ENCODE measurements around the gene ST8SIA1.

- no peak for TF ChIP-seq CTCF (IDR thresholded peaks at IDR 0.05)
- TF ChIP-seq POLR2A (IDR thresholded peaks at IDR 0.05): no peak
- TF ChIP-seq POLR2AphosphoS5 (IDR thresholded peaks at IDR 0.05): no peak
Observed at GRCh38 chr12:22289250-22289649, 45.3 kb downstream of the ST8SIA1 start.

Data from suprapubic skin (tissue), 4 donors.